Stimulated activated CD8-positive, alpha-beta memory T cell treated with anti-CD3 and anti-CD28 coated beads, Interleukin-4, amount 100 ng/mL, for 48 hours (primary cell): ENCODE results near the gene PAK5.

Experiments used
- DNase-seq: peaks from one replicate; pipeline ENCODE4 v3.0.0-alpha.2; 2020

Gene PAK5

DNA sequence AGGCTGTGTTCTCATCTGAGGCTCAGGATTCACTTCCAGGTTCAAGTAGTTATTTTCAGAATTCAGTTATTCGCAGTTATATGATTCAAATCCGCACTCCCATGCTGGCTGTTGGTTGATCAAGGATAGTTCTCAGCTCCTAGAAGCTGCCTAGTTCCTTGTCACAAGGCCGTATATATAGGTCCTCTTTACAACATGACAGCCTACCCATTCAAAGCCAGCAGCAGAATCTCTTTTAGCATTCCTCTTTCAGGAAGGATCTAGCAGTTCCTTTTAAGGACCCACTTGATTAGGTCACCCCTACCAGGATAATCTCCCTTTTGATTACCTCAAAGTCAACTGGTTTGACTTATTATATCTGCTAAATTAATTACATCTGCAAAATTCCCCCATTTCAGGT, 348.2 kb downstream of the PAK5 start:
- DNase-seq = no peak

DNA sequence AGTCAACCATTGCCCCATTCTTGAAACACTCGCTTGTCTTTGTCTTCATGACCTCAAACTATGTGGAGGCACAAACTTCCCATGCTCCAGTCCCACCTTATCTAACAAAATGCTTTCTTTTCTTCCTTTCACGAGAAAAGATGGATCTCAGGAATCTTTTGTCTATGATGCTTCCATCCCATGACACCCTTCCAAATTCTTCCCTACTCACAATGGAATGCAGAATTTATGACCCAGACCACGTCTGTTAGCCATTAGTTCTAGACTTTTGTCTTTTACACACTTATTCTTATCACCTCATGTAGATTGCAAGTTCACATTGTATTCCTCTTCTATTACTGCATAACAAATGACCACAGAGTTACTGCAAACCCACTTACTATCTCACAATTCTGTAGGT, 348.7 kb downstream of the PAK5 start:
- DNase-seq = no peak

GRCh38 chr20:9488063-9488462, 350.8 kb downstream of the PAK5 start:
- no peak for DNase-seq
